NCI-H2227 (cell line): ENCODE measurements around the gene SPO11.

Source experiments
- DNase-seq: peaks from one replicate; lab custom pipeline; 2025; ENCODE audit not compliant: unreplicated experiment; lab: John Stamatoyannopoulos, UW

Gene SPO11

DNA sequence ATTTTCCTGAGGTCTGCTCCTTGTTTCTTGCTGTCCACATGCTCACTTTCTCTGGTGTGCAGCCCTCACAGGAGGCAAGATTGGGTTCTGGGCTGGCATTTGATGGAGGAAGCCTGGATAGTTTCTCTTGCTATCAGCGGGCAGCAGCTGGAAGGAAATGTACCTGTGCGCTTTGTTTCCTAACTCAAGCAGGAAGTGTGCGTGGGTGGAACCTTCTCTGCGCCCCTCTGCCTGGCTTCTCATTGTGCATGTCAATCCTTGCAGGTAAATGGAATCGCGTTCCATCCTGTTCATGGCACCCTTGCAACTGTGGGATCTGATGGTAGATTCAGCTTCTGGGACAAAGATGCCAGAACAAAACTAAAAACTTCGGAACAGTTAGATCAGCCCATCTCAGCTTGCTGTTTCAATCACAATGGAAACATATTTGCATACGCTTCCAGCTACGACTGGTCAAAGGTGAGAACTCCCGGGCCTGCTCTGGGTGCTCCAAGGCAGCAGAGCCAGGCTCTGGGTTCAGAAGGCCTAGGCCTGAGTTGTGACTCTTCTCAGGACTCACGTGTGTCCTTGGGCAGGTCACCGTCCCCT is 44.8 kb downstream of the SPO11 start:
- DNase-seq: no peak

DNA sequence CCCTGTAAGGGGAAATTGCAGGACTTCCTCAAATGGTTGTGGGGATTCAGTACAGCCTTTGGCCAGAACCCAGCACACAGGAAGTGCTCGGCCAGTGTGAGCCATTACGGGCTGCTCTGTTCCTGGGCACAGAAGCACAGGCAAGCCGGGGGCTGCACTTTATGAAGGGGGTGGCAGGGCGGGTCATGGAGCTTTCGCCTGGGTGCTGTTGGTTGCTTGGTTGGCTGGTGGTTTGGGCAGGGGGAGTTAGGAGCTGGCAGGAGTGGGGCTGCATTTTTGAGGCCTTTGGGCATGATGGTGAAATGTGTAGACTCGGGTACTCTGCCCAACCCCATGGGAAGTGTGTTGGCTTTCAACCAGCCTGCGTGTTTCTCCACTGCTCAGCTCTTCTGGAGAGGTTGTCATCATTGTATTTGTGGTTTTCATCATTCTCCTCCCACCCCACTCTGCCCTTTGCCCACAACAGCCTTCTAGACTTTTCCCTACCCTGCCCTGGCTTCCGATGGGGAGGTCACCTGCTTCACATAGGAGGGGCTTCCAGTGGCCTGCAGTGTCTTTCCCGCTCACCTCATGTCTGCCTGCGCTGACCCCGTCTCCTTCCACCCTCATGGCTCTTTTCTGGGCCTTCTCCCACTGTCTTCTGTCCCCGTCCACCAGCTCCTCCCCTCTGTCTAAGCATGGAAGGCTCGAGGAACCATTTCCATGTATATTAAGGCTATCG is 45.5 kb downstream of the SPO11 start:
- no peak for DNase-seq

DNA sequence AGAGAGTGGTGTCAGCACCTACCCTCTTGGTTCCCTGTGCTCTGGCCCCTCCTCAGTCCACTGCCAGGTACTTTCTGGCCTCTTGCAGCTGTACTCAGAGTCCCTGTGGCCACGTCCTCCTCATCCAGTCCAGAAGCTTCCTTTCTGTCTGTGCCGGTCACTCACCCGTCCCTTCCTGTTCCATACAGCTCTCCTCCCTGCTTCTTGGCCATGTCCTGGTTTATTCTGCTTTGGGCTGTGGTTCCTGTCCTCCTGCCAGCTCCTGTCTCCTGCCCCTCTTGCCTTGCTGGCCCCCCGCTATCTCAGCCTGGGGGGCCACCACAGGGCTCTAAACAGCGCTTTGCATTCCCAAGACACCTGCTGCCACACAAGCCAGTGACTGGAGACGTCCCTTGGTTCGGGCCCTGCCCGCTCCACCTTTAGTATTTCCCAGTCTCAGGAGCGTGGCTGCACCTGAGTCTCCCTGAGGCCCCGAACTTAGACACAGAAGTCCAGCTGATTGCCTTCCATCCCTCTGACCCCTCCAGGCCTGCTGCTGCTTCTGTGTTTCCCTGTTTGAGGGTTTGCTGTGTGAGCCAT is 46.1 kb downstream of the SPO11 start:
- DNase-seq: no peak

DNA sequence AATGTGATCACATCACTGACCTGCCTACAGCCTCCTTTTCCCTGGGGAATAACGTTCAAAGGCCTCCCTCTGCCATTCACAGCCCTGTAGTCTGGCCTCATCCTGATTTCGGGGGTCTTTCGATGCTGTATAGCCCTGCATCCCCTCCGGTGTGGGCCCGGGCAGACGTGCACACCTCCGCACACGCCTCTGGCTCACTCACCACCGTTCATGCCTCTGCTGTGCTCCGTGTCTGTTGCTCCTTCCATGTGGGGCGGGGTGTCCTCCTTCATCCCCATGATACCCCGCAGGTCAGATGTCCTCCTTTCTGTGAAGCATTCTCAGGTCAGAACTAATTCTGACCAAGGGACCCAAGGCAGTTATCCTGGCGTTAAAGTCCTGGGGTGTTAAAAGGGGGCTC is 47.7 kb downstream of the SPO11 start:
- no peak for DNase-seq

DNA sequence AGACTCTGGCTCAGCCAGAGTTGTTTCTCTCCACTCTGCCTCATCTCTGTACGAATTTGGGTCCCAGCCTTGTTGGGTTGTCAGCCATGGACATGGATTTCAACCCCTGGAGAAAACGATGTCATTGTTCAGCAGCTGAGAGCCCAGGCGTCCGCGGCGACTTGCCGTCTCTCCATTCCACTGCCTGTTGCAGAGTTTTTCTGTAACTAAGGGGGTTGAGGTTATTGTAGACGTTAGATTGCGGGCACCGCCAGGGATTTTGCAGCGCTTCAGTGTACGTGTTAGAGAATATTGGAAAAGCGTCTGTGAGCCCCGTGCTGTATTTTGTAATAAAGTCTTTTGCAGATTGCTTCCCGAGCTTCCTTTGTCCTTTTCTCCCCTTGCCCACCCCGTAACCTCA is 48.5 kb downstream of the SPO11 start:
- DNase-seq: no peak

DNA sequence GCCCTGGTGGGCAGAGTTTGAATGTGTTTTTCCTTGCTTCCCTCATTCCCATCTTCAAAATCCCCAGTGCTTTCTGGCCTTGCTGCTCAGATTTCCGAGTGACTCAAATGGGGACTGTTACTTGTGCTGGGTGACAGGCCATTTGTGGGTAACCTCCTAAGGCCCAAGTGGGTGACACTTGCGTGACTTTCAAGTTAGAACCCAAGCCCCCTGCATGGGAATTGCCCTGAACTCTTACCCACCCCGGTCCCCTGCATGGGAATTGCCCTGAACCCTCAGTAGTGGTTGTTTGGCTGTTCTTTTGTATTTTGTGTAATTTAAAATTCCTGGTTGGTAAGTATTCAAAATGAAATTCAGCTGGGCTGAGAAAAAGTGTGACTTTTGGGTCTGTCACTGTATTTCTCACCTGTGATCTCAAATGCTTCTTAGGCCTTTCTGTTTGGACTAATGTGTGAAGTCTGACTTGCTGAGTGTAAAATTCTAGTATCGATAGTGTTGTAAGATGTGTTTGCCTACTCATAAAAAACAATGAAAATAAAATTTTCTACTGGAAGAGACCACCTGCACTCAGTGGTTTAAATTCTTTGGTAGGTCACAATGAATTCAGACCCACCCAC is 49.2 kb downstream of the SPO11 start:
- DNase-seq: no peak

DNA sequence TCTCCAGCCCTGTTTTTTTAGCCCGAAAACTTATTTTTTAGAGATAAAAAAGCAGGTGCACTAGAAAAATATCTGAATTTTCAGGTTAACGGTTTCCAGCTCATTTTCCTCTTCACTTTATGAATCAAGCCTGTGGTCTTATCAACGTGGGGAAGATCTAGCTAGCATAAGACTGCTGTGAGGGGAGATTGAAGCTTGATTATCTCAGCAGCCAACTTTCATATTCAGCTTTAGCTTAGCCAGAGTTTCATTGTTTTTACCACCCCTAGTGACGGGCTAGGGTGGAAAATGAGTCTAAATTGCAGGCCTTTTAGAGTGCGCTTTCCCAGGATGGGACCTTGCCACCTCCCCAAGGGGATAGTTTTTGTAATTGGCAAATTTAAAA is 49.7 kb downstream of the SPO11 start:
- no peak for DNase-seq

DNA sequence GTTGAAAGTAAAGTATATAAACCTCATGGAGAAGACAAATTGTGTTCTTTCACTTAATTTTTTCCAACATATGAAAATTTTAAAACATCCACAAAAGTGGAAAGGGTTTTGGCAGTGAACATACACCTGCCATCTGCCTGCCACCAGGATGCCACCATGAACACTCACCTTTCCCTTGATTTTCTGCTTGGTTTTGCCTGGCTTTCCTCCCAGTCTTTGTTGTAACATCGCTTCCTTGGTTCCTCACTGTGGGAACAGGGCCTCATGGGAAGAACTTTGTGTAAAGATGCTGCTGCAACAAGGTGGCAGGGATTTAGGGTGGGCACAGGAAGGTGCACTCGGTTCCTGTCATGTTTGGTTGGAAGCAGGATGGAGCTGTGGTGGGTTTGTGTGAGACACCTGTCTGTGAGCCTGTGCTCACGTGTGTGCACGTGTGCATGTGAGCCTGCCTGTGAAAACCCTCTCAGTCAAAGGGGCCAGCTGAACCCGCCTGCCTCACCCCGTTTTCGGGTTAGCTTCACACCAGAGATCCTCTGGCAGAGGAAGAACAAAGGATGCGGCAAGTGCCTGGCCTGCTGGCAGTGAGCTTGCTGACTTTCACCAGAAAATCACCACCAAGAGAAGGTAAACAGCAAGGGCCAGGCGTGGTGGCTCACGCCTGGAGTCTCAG is 50.6 kb downstream of the SPO11 start:
- no peak for DNase-seq

DNA sequence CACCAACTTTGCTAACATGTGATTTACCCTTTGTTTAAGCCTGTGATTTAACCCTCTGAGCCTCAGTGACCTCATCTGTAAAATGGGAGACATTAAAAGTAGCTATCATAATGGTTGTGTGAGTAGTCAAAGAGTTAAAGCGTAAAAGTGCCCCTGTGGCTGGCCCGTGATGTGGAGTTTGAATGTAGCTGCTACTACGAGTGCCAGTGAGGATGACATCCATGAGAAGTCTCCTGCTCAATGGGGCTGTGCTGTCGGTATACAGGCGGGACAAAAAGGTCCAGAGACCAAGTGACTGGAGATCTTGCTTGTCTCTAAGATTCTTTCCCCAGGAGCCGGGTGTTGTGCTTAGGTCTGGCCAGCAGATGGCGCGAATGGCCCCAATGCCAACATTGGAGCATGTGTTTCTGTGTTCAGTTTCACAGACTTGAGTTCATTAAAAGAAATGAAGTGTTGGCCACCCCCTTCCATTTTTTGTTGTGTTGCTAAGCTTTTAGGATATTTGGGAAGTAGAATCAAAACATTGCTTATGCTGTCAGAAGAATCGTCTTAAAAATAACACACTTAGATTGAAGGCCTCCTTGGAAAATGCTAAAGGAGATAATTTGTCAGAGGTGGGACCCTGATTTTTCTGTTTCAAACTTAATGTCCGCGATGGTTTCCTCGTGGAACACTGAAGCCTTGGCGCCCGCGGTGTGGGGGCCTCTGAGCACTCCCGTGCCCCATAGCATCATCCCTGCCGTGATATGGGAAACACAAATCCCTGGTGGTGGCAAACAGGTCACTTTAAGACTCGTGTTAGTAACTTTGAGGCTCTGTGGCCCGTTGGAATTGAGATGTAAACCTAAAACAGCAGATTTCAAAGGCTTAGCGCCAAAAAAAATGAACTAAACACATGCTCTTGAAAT is 52.2 kb downstream of the SPO11 start:
- peak; percentile 85 for DNase-seq

DNA sequence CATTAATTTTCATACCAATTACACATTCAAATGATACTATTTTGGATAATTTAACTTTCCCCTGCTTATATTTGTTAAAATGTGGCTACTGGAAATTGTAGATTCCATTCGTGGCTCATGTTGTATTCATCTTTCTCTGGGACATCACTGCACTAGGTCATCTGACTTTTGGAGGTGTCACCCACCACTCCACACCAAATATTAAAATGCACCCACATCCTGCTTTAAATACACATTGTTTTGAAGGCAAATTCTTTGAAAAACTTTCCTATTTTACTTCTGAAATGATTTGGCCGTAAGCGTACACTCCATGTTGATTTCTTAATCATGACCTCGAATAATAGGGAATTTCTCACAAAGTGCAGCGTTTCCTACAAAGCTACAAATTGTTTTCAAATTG is 52.9 kb downstream of the SPO11 start:
- DNase-seq: no peak

DNA sequence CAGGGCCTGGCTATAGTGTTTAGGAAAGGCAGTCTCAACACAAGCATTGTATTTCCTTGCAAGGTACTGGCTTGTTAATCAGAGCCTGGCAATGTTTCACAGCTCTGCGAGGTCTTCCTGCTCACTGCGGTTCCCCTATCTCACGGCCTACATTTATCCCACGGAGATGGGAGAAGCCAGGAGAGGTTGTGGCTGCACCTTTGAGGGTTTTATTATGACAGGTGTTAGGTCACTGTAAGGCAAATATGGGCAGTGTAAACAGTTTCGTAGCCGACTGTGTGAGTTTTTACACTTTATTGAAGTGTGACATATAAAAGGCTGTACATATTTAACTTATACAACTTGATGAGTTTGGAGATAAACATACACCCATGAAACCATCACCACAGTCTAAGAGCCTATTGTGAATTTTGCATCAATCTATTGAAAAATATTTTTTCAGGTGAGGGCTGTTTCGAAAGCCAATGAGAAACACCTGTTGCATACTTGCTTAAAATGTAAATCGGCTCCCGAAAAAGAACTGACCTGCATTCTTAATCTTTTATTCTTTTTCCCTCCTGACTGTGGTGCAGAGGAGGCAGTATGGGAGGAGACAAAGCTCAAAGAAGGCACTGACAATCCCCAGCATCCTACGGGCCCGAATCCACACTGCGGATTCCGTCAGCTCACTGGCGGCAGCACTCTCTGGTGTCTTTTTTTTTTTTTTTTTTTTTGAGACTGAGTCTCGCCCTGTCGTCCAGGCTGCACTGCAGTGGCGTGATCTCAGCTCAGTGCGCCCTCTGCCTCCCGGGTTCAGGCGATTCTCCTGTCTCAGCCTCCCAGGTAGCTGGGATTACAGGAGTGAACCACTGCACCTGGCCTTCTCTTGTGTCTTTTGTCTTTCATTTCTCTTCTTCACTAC is 54.1 kb downstream of the SPO11 start:
- no peak for DNase-seq

DNA sequence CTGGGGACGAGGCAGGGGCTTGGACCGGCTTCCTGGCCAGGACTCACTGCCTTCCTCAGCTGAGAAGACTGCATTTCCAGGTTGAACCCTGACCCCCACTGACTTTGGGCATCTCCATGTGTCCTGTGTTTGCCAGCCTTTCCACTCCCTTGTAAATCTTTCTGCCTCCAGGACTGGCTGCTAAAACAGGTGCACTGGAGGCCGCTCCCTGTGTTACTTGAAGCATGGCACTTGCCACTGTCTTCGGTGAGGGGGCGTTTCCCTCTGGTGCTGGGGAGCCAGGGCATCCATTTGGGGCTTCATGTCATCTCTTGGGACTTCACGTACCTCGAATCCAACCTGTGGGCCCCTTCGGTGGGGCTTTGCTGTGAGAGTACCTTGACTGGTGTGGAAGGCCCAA is 54.9 kb downstream of the SPO11 start:
- no peak for DNase-seq

DNA sequence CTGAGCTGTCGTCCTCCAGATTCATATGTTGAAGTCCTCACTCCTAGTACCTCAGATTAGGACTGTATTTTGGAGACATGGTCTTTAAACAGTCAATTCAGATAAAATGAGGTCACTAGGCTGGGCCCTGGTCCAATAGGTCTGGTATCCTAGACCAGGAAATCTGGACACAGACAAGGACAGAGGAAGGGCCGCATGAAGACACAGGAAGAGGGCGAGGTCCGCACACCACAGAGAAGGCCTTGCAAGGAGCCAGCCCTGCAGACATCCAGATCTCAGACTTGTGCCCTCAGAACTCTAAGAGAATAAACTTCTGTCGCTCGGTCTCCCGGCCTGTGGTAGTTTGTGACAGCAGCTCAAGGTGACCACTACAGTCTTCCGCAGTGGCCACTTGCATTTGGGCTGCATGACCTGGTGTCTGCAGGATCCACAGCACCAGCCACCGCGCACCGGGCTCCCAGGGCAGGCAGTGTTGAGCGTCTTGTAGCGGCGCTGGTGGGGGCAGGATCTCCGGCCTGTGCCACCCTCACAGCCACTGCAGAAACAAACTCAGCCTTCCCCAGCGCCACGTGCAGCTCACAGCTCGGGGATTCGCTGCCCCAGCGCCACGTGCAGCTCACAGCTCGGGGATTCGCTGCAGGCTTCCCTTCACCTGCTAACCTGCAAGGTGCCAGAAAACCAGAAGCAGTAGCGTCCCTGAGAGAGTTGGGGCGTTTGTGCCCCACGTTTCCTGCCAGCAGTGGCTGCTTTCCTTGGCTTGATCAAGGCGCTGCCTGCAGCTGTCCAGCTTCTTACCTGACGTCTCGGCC is 55.6 kb downstream of the SPO11 start:
- no peak for DNase-seq

DNA sequence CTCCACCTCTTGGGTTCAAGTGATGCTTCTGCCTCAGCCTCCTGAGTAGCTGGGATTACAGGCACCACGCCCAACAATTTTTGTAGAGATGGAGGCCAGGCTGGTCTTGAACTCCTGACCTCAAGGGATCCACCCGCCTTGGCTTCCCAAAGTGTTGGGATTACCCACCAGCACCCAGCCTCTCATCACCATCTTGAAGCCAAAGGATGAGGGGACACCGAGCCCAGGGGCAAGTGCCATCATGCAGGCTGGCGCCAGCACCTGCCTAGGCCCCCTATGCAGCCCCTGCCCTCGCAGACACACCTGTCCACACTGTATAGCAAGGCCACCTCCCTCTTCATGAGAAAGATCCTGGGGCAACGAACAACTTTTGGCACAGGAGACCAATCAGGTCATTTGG is 56.3 kb downstream of the SPO11 start:
- no peak for DNase-seq

DNA sequence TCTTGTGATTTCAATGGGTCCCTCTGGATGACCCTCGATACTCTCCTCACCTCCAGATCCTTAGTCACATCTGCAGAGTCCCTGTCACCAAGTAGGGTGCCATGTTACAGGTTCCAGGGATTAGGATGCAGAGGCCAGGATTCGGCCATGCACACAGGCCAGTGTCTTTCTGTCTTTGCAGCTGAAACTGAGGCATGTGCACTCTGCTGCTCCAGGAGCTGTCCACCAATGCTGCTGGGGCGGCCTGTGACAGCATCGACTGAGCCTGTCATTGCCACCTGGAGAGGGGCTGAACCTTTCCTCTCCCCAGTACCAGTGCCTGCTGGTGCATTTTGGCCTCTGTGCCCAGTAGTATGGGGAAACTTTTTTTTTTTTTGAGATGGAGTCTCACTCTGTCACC is 57.2 kb downstream of the SPO11 start:
- DNase-seq: no peak

DNA sequence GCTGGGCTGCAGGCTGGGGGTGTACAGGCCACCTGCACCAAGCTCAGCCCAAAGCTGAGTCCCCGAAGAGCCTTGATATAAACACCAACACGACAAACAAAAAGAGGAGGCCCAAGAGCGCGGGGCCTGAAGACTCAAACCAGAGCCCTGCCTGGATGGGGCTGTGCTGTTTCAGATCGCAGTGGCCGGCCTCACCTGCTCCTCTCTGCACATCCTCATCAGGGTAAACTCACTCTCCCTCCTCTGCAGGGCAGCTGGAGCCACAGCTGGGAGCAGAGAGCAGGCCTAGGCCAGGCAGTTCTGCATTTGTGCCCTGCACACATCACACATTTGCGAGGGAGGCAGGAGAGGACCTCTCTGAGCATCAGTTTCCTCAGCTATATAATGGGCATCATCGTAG is 57.9 kb downstream of the SPO11 start:
- DNase-seq: no peak

DNA sequence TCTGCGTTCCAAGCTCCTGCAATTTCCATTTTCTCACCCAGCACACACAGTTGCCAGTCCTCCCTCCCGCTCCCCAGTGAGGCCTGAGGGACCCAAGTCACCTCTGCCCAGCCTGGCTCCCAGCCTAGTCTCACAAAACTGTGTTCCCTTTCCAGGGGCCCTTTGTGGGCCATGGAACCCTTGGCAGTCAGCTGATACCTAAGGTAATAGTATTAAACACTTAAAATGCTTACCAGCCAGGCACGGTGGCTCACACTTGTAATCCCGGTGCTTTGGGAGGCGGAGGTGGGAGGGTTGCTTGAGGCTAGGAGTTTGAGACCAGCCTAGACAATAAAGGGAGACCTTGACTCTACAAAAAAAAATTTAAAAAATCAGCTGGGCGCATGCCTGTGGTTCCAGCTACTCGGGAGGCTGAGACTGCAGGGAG is 58.4 kb downstream of the SPO11 start:
- no peak for DNase-seq

DNA sequence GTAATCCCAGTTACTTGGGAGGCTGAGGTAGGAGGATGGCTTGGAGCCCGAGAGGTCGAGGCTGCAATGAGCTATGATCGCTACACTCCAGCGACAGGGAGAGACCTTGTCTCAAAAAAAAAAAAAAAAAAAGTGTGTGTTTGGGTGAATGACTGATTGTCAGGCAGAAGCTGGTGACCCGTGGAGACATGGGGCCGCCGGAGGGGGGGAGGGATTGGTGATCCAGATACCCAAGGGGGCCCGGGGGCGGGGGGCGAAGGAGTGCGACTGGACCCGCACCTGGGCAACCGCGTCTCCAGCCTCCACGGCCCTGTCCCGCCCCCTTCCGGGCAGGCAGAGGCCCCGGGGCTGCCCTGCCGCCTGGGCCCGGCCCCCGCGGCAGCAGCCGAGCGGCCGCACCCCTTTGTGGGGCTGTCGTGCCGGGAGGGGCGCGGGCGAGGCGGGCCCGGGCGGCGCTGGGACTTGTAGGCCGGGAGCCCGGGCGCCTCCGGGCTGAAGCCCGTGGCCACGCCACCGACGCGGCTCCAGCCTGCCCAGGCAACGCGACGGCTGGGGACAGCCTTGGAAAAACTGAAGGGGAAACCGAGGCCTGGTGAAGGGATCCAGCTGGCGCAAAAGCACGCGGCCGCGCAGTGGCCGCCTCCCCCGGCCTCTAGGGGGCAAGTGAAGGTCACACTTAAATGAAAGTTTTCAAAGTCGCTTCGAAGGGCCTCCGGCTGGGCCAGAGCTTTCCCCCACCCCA is 59.5 kb downstream of the SPO11 start:
- peak; percentile 58 for DNase-seq
